Ishikawa (cell line): ENCODE results near the gene G3BP2.

Source experiments
- CEBPB ChIP-seq: IDR thresholded peaks from 2 replicates; pipeline ENCODE4 v1.6.1; 2012
- CREB1 ChIP-seq: IDR thresholded peaks from 2 replicates; pipeline ENCODE4 v1.6.1; 2012; ENCODE audit warnings: low read depth
- EGR1 ChIP-seq: IDR thresholded peaks from 2 replicates; pipeline ENCODE4 v1.6.1; 2012
- EP300 ChIP-seq: IDR thresholded peaks from 2 replicates; pipeline ENCODE4 v1.6.1; 2012; ENCODE audit warnings: borderline replicate concordance
- FOXM1 ChIP-seq: IDR thresholded peaks from 2 replicates; pipeline ENCODE4 v1.6.1; 2012; ENCODE audit warnings: low read depth, borderline replicate concordance
- NFIC ChIP-seq: IDR thresholded peaks from 2 replicates; pipeline ENCODE4 v1.6.1; 2012
- RAD21 ChIP-seq: IDR thresholded peaks from 2 replicates; pipeline ENCODE4 v1.6.1; 2012; ENCODE audit warnings: low read depth
- TAF1 ChIP-seq: IDR thresholded peaks from 2 replicates; pipeline ENCODE4 v1.6.1; 2012; ENCODE audit warnings: low read depth, mild to moderate bottlenecking
- TEAD4 ChIP-seq: IDR thresholded peaks from 2 replicates; pipeline ENCODE4 v1.6.1; 2012
- YY1 ChIP-seq: IDR thresholded peaks from 2 replicates; pipeline ENCODE4 v1.6.1; 2012; ENCODE audit warnings: low read depth
- ZBTB7A ChIP-seq: IDR thresholded peaks from 2 replicates; pipeline ENCODE4 v1.6.1; 2012; ENCODE audit warnings: low read depth
- TF ChIP-seq, protein P1 (sequence below): IDR thresholded peaks from 2 replicates; pipeline ENCODE4 v1.6.1; 2012
- TF ChIP-seq, protein P2 (sequence below): IDR thresholded peaks from 2 replicates; pipeline ENCODE4 v1.6.1; 2012; ENCODE audit warnings: low read depth, mild to moderate bottlenecking
- TF ChIP-seq, protein P3 (sequence below): IDR thresholded peaks from 2 replicates; pipeline ENCODE4 v1.6.1; 2012

DNA sequence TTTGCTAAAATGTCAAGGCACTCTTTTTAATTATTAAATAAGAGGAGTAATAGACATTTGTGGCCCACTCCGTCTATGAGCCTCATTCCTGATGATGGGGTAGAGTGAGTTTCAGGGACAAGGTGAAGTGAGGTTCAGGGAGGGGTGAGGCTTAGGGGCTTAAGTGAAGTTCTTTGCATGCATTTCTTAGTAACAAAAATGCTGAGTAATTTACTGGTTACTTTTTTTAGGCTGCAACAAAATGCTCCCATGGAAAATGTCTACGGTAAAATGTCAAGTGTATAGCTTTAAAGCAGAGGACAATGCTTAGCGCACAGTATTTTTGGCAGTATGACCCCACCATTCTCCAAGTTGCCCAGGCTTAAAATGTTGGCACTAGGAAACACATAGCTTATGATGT, 49.2 kb upstream of the G3BP2 start:
- TF ChIP-seq, protein P1, sequence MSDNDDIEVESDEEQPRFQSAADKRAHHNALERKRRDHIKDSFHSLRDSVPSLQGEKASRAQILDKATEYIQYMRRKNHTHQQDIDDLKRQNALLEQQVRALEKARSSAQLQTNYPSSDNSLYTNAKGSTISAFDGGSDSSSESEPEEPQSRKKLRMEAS: no peak
- TF ChIP-seq, protein P2, sequence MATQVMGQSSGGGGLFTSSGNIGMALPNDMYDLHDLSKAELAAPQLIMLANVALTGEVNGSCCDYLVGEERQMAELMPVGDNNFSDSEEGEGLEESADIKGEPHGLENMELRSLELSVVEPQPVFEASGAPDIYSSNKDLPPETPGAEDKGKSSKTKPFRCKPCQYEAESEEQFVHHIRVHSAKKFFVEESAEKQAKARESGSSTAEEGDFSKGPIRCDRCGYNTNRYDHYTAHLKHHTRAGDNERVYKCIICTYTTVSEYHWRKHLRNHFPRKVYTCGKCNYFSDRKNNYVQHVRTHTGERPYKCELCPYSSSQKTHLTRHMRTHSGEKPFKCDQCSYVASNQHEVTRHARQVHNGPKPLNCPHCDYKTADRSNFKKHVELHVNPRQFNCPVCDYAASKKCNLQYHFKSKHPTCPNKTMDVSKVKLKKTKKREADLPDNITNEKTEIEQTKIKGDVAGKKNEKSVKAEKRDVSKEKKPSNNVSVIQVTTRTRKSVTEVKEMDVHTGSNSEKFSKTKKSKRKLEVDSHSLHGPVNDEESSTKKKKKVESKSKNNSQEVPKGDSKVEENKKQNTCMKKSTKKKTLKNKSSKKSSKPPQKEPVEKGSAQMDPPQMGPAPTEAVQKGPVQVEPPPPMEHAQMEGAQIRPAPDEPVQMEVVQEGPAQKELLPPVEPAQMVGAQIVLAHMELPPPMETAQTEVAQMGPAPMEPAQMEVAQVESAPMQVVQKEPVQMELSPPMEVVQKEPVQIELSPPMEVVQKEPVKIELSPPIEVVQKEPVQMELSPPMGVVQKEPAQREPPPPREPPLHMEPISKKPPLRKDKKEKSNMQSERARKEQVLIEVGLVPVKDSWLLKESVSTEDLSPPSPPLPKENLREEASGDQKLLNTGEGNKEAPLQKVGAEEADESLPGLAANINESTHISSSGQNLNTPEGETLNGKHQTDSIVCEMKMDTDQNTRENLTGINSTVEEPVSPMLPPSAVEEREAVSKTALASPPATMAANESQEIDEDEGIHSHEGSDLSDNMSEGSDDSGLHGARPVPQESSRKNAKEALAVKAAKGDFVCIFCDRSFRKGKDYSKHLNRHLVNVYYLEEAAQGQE: no peak
- TF ChIP-seq RAD21: no peak
- no peak for TF ChIP-seq NFIC
- TF ChIP-seq EP300: no peak
- TF ChIP-seq EGR1: no peak
- TF ChIP-seq CREB1: no peak
- TF ChIP-seq CEBPB: no peak
- TF ChIP-seq YY1: no peak
- TF ChIP-seq TAF1: no peak
- no peak for TF ChIP-seq FOXM1
- TF ChIP-seq TEAD4: no peak
- TF ChIP-seq ZBTB7A: no peak
- TF ChIP-seq, protein P3, sequence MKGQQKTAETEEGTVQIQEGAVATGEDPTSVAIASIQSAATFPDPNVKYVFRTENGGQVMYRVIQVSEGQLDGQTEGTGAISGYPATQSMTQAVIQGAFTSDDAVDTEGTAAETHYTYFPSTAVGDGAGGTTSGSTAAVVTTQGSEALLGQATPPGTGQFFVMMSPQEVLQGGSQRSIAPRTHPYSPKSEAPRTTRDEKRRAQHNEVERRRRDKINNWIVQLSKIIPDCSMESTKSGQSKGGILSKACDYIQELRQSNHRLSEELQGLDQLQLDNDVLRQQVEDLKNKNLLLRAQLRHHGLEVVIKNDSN: no peak
